Neural cell (in vitro differentiated cells): ENCODE results near the gene KLK7. TPM values are rescaled to one million over a fixed set of nuclear protein-coding genes. Genes with fewer than 3 reads are reported as not detected.

Experiments used
- H2AFZ ChIP-seq: fragments of 200-600, 300-800 bp; sonication (generic), shearing (Covaris generic); 2 replicates; pipeline ENCODE4 v1.6.0; 2014; ENCODE audit warnings: low read depth, mild to moderate bottlenecking, antibody characterized with exemption, low read length, moderate library complexity
- H3F3A ChIP-seq: fragments of 200-600 bp; shearing (Covaris generic); 2 replicates; pipeline ENCODE4 v1.6.1; 2016; ENCODE audit warnings: mild to moderate bottlenecking, moderate library complexity, mixed read lengths, antibody characterized with exemption, low read length; ENCODE audit not compliant: insufficient read depth, poor library complexity, severe bottlenecking
- H3K27ac ChIP-seq: fragments of 200-600, 300-800 bp; sonication (generic), shearing (Covaris generic); 2 replicates; pipeline ENCODE4 v1.5.1; 2014; ENCODE audit warnings: mild to moderate bottlenecking, low read length, moderate library complexity
- H3K27me3 ChIP-seq: fragments of 300-800, 200-600 bp; sonication (generic), shearing (Covaris generic); 2 replicates; pipeline ENCODE4 v1.6.0; 2014; ENCODE audit warnings: mild to moderate bottlenecking, low read depth, low read length, moderate library complexity; ENCODE audit not compliant: insufficient read depth
- H3K36me3 ChIP-seq: fragments of 300-800, 200-600 bp; sonication (generic), shearing (Covaris generic); 2 replicates; pipeline ENCODE4 v1.5.1; 2014; ENCODE audit warnings: mild to moderate bottlenecking, antibody characterized with exemption, low read length, moderate library complexity; ENCODE audit not compliant: insufficient read depth
- H3K4me2 ChIP-seq: fragments of 300-800, 200-600 bp; sonication (generic), shearing (Covaris generic); 2 replicates; pipeline ENCODE4 v1.6.0; 2014; ENCODE audit warnings: mild to moderate bottlenecking, low read length
- H3K4me3 ChIP-seq: fragments of 300-800, 200-600 bp; sonication (generic), shearing (Covaris generic); 2 replicates; pipeline ENCODE4 v1.5.1; 2014; ENCODE audit warnings: mild to moderate bottlenecking, low read length, moderate library complexity
- H3K79me2 ChIP-seq: fragments of 200-600 bp; shearing (Covaris generic); replicated peaks from 2 replicates; pipeline ENCODE4 v1.6.0; 2014; ENCODE audit warnings: mild to moderate bottlenecking, low read length, moderate library complexity; ENCODE audit not compliant: insufficient read depth
- H3K9ac ChIP-seq: fragments of 300-800, 200-600 bp; sonication (generic), shearing (Covaris generic); 2 replicates; pipeline ENCODE4 v1.6.1; 2016; ENCODE audit warnings: mild to moderate bottlenecking, low read length, mixed read lengths
- H3K9me2 ChIP-seq: fragments of 200-600 bp; shearing (Covaris generic); 2 replicates; pipeline ENCODE4 v1.6.1; 2016; ENCODE audit warnings: mild to moderate bottlenecking, low read length, mixed read lengths; ENCODE audit not compliant: insufficient read depth
- H3K9me3 ChIP-seq: fragments of 200-600, 300-800 bp; sonication (generic), shearing (Covaris generic); 2 replicates; pipeline ENCODE4 v1.6.1; 2016; ENCODE audit warnings: mild to moderate bottlenecking, mixed run types, low read length, moderate library complexity, mixed read lengths
- H4K20me1 ChIP-seq: fragments of 200-600 bp; shearing (Covaris generic); 2 replicates; pipeline ENCODE4 v1.6.1; 2016; ENCODE audit warnings: mild to moderate bottlenecking, mixed run types; ENCODE audit not compliant: insufficient read depth
- CTCF ChIP-seq: fragments of 450-650 bp; IDR thresholded peaks from 2 replicates; pipeline ENCODE4 v1.5.1; 2014; ENCODE audit warnings: antibody characterized with exemption, mild to moderate bottlenecking, moderate library complexity; ENCODE audit not compliant: poor library complexity, severe bottlenecking
- EP300 ChIP-seq: fragments of 450-650 bp; conservative IDR thresholded peaks from 2 replicates; pipeline ENCODE4 v1.6.1; 2014; ENCODE audit warnings: antibody characterized with exemption, mild to moderate bottlenecking, moderate library complexity; ENCODE audit not compliant: poor library complexity, severe bottlenecking
- EZH2 ChIP-seq: fragments of 200-600, 300-800 bp; shearing (Covaris generic), sonication (generic); IDR thresholded peaks from 2 replicates; pipeline ENCODE4 v1.6.1; 2014; ENCODE audit warnings: antibody characterized with exemption, low read length, borderline replicate concordance, mild to moderate bottlenecking; ENCODE audit not compliant: insufficient read depth, poor library complexity, severe bottlenecking
- MXI1 ChIP-seq: fragments of 450-650 bp; conservative IDR thresholded peaks from 2 replicates; pipeline ENCODE4 v1.6.1; 2014; ENCODE audit warnings: antibody characterized with exemption, mild to moderate bottlenecking; ENCODE audit not compliant: poor library complexity, severe bottlenecking
- POLR2AphosphoS5 ChIP-seq: IDR thresholded peaks from 2 replicates; pipeline ENCODE4 v1.6.1; 2012
- RAD21 ChIP-seq: fragments of 450-650 bp; conservative IDR thresholded peaks from 2 replicates; pipeline ENCODE4 v1.6.1; 2014; ENCODE audit warnings: antibody characterized with exemption, mild to moderate bottlenecking, moderate library complexity
- REST ChIP-seq: IDR thresholded peaks from 2 replicates; pipeline ENCODE4 v1.6.1; 2012; ENCODE audit warnings: borderline replicate concordance
- SMC3 ChIP-seq: fragments of 450-650 bp; conservative IDR thresholded peaks from 2 replicates; pipeline ENCODE4 v1.6.1; 2014; ENCODE audit warnings: antibody characterized with exemption, mild to moderate bottlenecking, moderate library complexity; ENCODE audit not compliant: poor library complexity
- TAF1 ChIP-seq: IDR thresholded peaks from 2 replicates; pipeline ENCODE4 v1.6.1; 2012; ENCODE audit warnings: low read depth
- polyA plus RNA-seq: library from polyadenylated mRNA; depleted of rRNA; stranded (reverse); fragments of >200 nt; gene quantifications from 2 replicates; pipeline ENCODE4 v1.2.3, GENCODE V29; 2014

Gene KLK7
- polyA plus RNA-seq, 1 donor from 2014 or later: not detected

GRCh38 chr19:50962245-50962644, 21.5 kb downstream of the KLK7 start:
- no peaks in the 10 kb centered on the region for H3F3A ChIP-seq
- no peak overlapping the region for H3K4me2 ChIP-seq
- no peak overlapping the region for H3K9ac ChIP-seq
- TF ChIP-seq REST (no peak), EZH2 (no peak), CTCF (no peak), TAF1 (no peak), EP300 (no peak), MXI1 (no peak), RAD21 (no peak), SMC3 (no peak)
- H3K9me3 ChIP-seq: no peaks in the 10 kb centered on the region
- no peaks in the 10 kb centered on the region for H3K9me2 ChIP-seq
- no peak overlapping the region for H3K4me3 ChIP-seq
- H4K20me1 ChIP-seq: no peaks in the 10 kb centered on the region
- no peaks in the 10 kb centered on the region for H3K79me2 ChIP-seq
- no peak overlapping the region for H3K27ac ChIP-seq
- no peaks in the 10 kb centered on the region for H3K27me3 ChIP-seq
- no peaks in the 10 kb centered on the region for H3K36me3 ChIP-seq
- no peak overlapping the region for H2AFZ ChIP-seq

- no peak overlapping the region for H2AFZ ChIP-seq
- H3K4me2 ChIP-seq: no peak overlapping the region
- H3K27me3 ChIP-seq: no peaks in the 10 kb centered on the region
- no peak overlapping the region for H3K9ac ChIP-seq
- TF ChIP-seq CTCF (no peak), MXI1 (no peak), RAD21 (no peak), EP300 (no peak), SMC3 (no peak), TAF1 (no peak), EZH2 (no peak), POLR2AphosphoS5 (no peak), REST (no peak)
- no peak overlapping the region for H3K27ac ChIP-seq
- H3K9me3 ChIP-seq: no peaks in the 10 kb centered on the region
- H3K4me3 ChIP-seq: no peak overlapping the region
- H3F3A ChIP-seq: no peaks in the 10 kb centered on the region
- H3K79me2 ChIP-seq: no peaks in the 10 kb centered on the region
- no peaks in the 10 kb centered on the region for H4K20me1 ChIP-seq
- no peaks in the 10 kb centered on the region for H3K9me2 ChIP-seq
- no peaks in the 10 kb centered on the region for H3K36me3 ChIP-seq
Observed at GRCh38 chr19:50959731-50960500, 23.8 kb downstream of the KLK7 start.
